Dendritic cell treated with granulocyte-macrophage colony-stimulating factor and Interleukin-4, amounts not matched to agents 40 ng/mL and 50 ng/mL, for 4 days (primary cell): Measurements from ENCODE around the gene CCDC170.
"Not testable (repeated sequence)": the region's sequence is repeated elsewhere in the genome, so short reads cannot be mapped to it uniquely, and the experiment has no call there.

Source experiments
- H3K27ac Mint-ChIP-seq: one replicate; pipeline ENCODE4 v1.8.0; 2022; ENCODE audit warnings: mild to moderate bottlenecking, mixed read lengths
- H3K27me3 Mint-ChIP-seq: one replicate; pipeline ENCODE4 v1.8.0; 2022; ENCODE audit warnings: mild to moderate bottlenecking, mixed read lengths
- H3K36me3 Mint-ChIP-seq: one replicate; pipeline ENCODE4 v1.8.0; 2022; ENCODE audit warnings: low read depth, mixed read lengths
- H3K4me1 Mint-ChIP-seq: one replicate; pipeline ENCODE4 v1.8.0; 2022; ENCODE audit warnings: low read depth, mixed read lengths
- H3K4me3 Mint-ChIP-seq: one replicate; pipeline ENCODE4 v1.8.0; 2022; ENCODE audit warnings: mild to moderate bottlenecking, moderate library complexity, mixed read lengths
- H3K9me3 Mint-ChIP-seq: one replicate; pipeline ENCODE4 v1.8.0; 2022; ENCODE audit warnings: mixed read lengths
- intact Hi-C: fragments of 100-400 bp; cut with micrococcal nuclease; formaldehyde crosslinking; loops from one replicate; pipeline ENCODE4 v1.15.0; 2022

CCDC170 gene

GRCh38 chr6:151493804-151494234 is at the start of gene CCDC170:
Gene CCDC170, plus strand, starts transcription at chr6:151494017. Its CDS starts 112 bp downstream, at chr6:151494129.
- peak within 1 kb of the TSS; percentile 94 for H3K4me3 Mint-ChIP-seq
- no peaks in the 10 kb centered on the region for H3K9me3 Mint-ChIP-seq
- peaks cover 22% of the 10 kb centered on the region for H3K36me3 Mint-ChIP-seq
- peaks cover 27% of the 10 kb centered on the region for H3K4me1 Mint-ChIP-seq
- H3K27me3 Mint-ChIP-seq, result peaks cover 1% of the 10 kb centered on the region
- intact Hi-C loops, result no loop called here
- peak within 1 kb of the TSS; percentile 92 for H3K27ac Mint-ChIP-seq

GRCh38 chr6:151445482-151445881 is 48.3 kb upstream of the CCDC170 start:
- no peaks in the 10 kb centered on the region for H3K27me3 Mint-ChIP-seq
- no peak overlapping the region for H3K4me3 Mint-ChIP-seq
- no peaks in the 10 kb centered on the region for H3K9me3 Mint-ChIP-seq
- peaks cover 19% of the 10 kb centered on the region for H3K4me1 Mint-ChIP-seq
- intact Hi-C loops, result loop anchor here (10.0 kb wide), 1 partner anchor 319 kb away; no protein-coding TSS in a partner anchor
- peaks cover 36% of the 10 kb centered on the region for H3K36me3 Mint-ChIP-seq
- H3K27ac Mint-ChIP-seq, result no peak overlapping the region

- H3K27me3 Mint-ChIP-seq, result no peaks in the 10 kb centered on the region
- intact Hi-C loops, result loop anchor here (10.0 kb wide), 1 partner anchor 318 kb away; no protein-coding TSS in a partner anchor
- no peak overlapping the region for H3K4me3 Mint-ChIP-seq
- peaks cover 20% of the 10 kb centered on the region for H3K4me1 Mint-ChIP-seq
- no peak overlapping the region for H3K27ac Mint-ChIP-seq
- H3K9me3 Mint-ChIP-seq, result no peaks in the 10 kb centered on the region
- H3K36me3 Mint-ChIP-seq, result peaks cover 38% of the 10 kb centered on the region
Observed at GRCh38 chr6:151447237-151447636, 46.6 kb upstream of the CCDC170 start.

GRCh38 chr6:151448623-151449022 is 45.2 kb upstream of the CCDC170 start:
- Mint-ChIP-seq H3K4me3 (no peak overlapping the region), H3K9me3 (no peaks in the 10 kb centered on the region), H3K4me1 (peaks cover 15% of the 10 kb centered on the region), H3K36me3 (peaks cover 36% of the 10 kb centered on the region), H3K27ac (no peak overlapping the region), H3K27me3 (no peaks in the 10 kb centered on the region)
- intact Hi-C loops, result loop anchor here (10.0 kb wide), 1 partner anchor 316 kb away; no protein-coding TSS in a partner anchor

GRCh38 chr6:151450928-151451327 is 42.9 kb upstream of the CCDC170 start:
- intact Hi-C loops, result loop anchor here (5.0 kb wide), 1 partner anchor 46 kb away; no protein-coding TSS in a partner anchor
- Mint-ChIP-seq H3K4me1 (peaks cover 22% of the 10 kb centered on the region), H3K36me3 (peaks cover 43% of the 10 kb centered on the region), H3K27ac (peak overlapping the region; percentile 94), H3K4me3 (peak overlapping the region; percentile 98)
- H3K9me3 Mint-ChIP-seq, H3K27me3 Mint-ChIP-seq: not testable (repeated sequence)

GRCh38 chr6:151451417-151451949 is 42.3 kb upstream of the CCDC170 start:
- H3K9me3 Mint-ChIP-seq, result no peaks in the 10 kb centered on the region
- H3K36me3 Mint-ChIP-seq, result peaks cover 48% of the 10 kb centered on the region
- intact Hi-C loops, result loop anchor here (5.0 kb wide), 1 partner anchor 46 kb away; no protein-coding TSS in a partner anchor
- peaks cover 22% of the 10 kb centered on the region for H3K4me1 Mint-ChIP-seq
- no peaks in the 10 kb centered on the region for H3K27me3 Mint-ChIP-seq
- H3K4me3 Mint-ChIP-seq, result peak overlapping the region; percentile 98
- H3K27ac Mint-ChIP-seq, result peak overlapping the region; percentile 94

GRCh38 chr6:151451950-151452749 is 41.7 kb upstream of the CCDC170 start, which contains the start of gene RMND1:
Gene RMND1, minus strand, starts transcription at chr6:151452126. Its CDS starts 6,315 bp downstream, at chr6:151445811.
- intact Hi-C loops, result loop anchor here (1.0 to 5.0 kb wide), 4 partner anchors 45 to 239 kb away; no protein-coding TSS in a partner anchor
- Mint-ChIP-seq H3K9me3 (no peaks in the 10 kb centered on the region), H3K4me1 (peaks cover 29% of the 10 kb centered on the region), H3K36me3 (peaks cover 55% of the 10 kb centered on the region), H3K27me3 (no peaks in the 10 kb centered on the region), H3K27ac (peak within 1 kb of the TSS; percentile 94), H3K4me3 (peak within 1 kb of the TSS; percentile 98)

GRCh38 chr6:151452750-151453427 is 40.9 kb upstream of the CCDC170 start:
- intact Hi-C loops, result loop anchor here (1.0 to 5.0 kb wide), 4 partner anchors 44 to 238 kb away; no protein-coding TSS in a partner anchor
- Mint-ChIP-seq H3K4me3 (peak overlapping the region; percentile 98), H3K36me3 (peaks cover 62% of the 10 kb centered on the region), H3K4me1 (peaks cover 31% of the 10 kb centered on the region), H3K27me3 (no peaks in the 10 kb centered on the region), H3K27ac (peak overlapping the region; percentile 94), H3K9me3 (no peaks in the 10 kb centered on the region)

- H3K4me3 Mint-ChIP-seq, H3K27ac Mint-ChIP-seq, H3K9me3 Mint-ChIP-seq, H3K27me3 Mint-ChIP-seq, intact Hi-C loops: not testable (repeated sequence)
- Mint-ChIP-seq H3K36me3 (peaks cover 74% of the 10 kb centered on the region), H3K4me1 (peaks cover 29% of the 10 kb centered on the region)
Observed at GRCh38 chr6:151455751-151456398, 37.9 kb upstream of the CCDC170 start.

- Mint-ChIP-seq H3K27me3 (no peaks in the 10 kb centered on the region), H3K9me3 (no peaks in the 10 kb centered on the region), H3K4me1 (peaks cover 23% of the 10 kb centered on the region), H3K4me3 (no peak overlapping the region), H3K27ac (no peak overlapping the region), H3K36me3 (peaks cover 88% of the 10 kb centered on the region)
- intact Hi-C loops, result no loop called here
Observed at GRCh38 chr6:151461673-151462072, 32.1 kb upstream of the CCDC170 start.

GRCh38 chr6:151464702-151465101 is 29.1 kb upstream of the CCDC170 start:
- intact Hi-C loops, result no loop called here
- Mint-ChIP-seq H3K27me3 (no peaks in the 10 kb centered on the region), H3K4me3 (no peak overlapping the region), H3K36me3 (peaks cover 85% of the 10 kb centered on the region), H3K9me3 (no peaks in the 10 kb centered on the region), H3K4me1 (peaks cover 15% of the 10 kb centered on the region), H3K27ac (no peak overlapping the region)

- Mint-ChIP-seq H3K27ac (no peak overlapping the region), H3K36me3 (peaks cover 7% of the 10 kb centered on the region), H3K4me3 (no peak overlapping the region), H3K27me3 (no peaks in the 10 kb centered on the region), H3K4me1 (peaks cover 12% of the 10 kb centered on the region), H3K9me3 (no peaks in the 10 kb centered on the region)
- intact Hi-C loops, result no loop called here
Observed at GRCh38 chr6:151475653-151476523, 17.9 kb upstream of the CCDC170 start.

- Mint-ChIP-seq H3K9me3 (no peaks in the 10 kb centered on the region), H3K27ac (no peak overlapping the region), H3K4me3 (no peak overlapping the region), H3K4me1 (peaks cover 26% of the 10 kb centered on the region), H3K36me3 (no peaks in the 10 kb centered on the region), H3K27me3 (no peaks in the 10 kb centered on the region)
- intact Hi-C loops, result no loop called here
Observed at GRCh38 chr6:151477726-151478125, 16.1 kb upstream of the CCDC170 start.
